Uterus (tissue), 4 donors: ENCODE measurements around the gene CDH4. TPM values are rescaled to one million over a fixed set of nuclear protein-coding genes. Genes with fewer than 3 reads are reported as not detected.

Source experiments
- DNase-seq, 2 donors: peaks; one replicate each; pipeline ENCODE4 v3.0.0-alpha.2; 2019 to 2020
- H3K27ac ChIP-seq, 2 donors: fragments of 200-600 bp; sonication (generic); 1 replicate in 1 of 2; 2 replicates in 1 of 2; pipeline ENCODE4 v1.5.1; 2016 to 2018
- H3K27me3 ChIP-seq, 2 donors: fragments of 200-600 bp; sonication (generic); one replicate each; pipeline ENCODE4 v1.5.1; 2018 to 2019; ENCODE audit warnings: control low read depth in 1 of 2
- H3K36me3 ChIP-seq, 2 donors: fragments of 200-600 bp; sonication (generic); one replicate each; pipeline ENCODE4 v1.5.1; 2019; ENCODE audit warnings: control low read depth in 1 of 2
- H3K4me1 ChIP-seq, 2 donors: fragments of 200-600 bp; sonication (generic); one replicate each; pipeline ENCODE4 v1.5.1; 2018 to 2019; ENCODE audit warnings: control low read depth in 1 of 2
- H3K4me3 ChIP-seq, 2 donors: fragments of 200-600 bp; sonication (generic); 1 replicate in 1 of 2; 2 replicates in 1 of 2; pipeline ENCODE4 v1.5.1; 2018 to 2019; ENCODE audit warnings: mild to moderate bottlenecking in 1 of 2
- H3K9me3 ChIP-seq, 2 donors: fragments of 200-600 bp; sonication (generic); one replicate each; pipeline ENCODE4 v1.5.1; 2019; ENCODE audit warnings: control low read depth in 1 of 2
- POLR2A ChIP-seq, 2 donors: fragments of 450-650 bp; IDR thresholded peaks; one replicate each; pipeline ENCODE4 v1.6.1; 2016; ENCODE audit warnings: antibody characterized with exemption in 2 of 2, mild to moderate bottlenecking in 1 of 2, moderate library complexity in 1 of 2
- intact Hi-C: fragments of 100-400 bp; cut with DNase I; formaldehyde crosslinking; loops from one replicate; pipeline ENCODE4 v1.15.1; 2023; ENCODE audit warnings: low total_unique reads
- total RNA-seq, 4 donors: library from RNA; depleted of rRNA in 3 of 4; stranded (reverse); fragments of >200 nt in 3 of 4; gene quantifications; one replicate each; pipeline versions ENCODE4 v1.1.0 to v1.2.4, GENCODE V29; 2014 to 2023
- TF ChIP-seq, protein P1 (sequence below), 4 experiments: fragments of 200-600 bp in 2 of 4; fragments of 450-650 bp in 2 of 4; sonication (generic) in 2 of 4; IDR thresholded peaks; one replicate each; pipeline ENCODE4 v1.5.1; 2016 to 2019; ENCODE audit warnings: antibody characterized with exemption in 4 of 4, mild to moderate bottlenecking in 2 of 4, moderate library complexity in 1 of 4
- donor health status: DM: yes; HTN: yes; CAD: no.

Gene CDH4
- total RNA-seq, 4 donors from 2014 or later = under 0.01 to 0.55 TPM; not detected in 2

DNA sequence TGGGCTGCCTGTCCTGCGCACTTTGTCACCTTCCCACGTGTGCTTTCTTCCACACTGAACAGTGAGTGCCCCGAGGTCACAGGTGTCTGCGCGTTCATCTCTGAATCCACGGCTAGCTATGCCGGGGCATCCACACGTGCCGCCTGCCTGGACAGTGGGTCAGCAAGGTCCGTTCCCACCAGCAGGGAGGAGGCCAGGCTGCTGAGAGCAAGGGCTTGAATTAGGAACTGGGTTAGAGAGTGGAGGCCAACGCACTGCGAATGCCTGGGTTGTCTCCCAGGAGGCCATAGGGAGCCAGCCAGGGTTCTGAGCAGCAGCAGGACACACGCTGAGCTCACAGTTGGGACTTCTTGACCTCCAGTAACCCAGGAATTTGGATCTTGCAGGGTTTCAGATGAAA lies 565.5 kb downstream of the CDH4 start:
- intact Hi-C loops = no loop called here
- Histone ChIP-seq H3K9me3 (no peaks in the 10 kb centered on the region), H3K4me3 (no peak overlapping the region), H3K27me3 (no peaks in the 10 kb centered on the region), H3K4me1 (no peaks in the 10 kb centered on the region), H3K36me3 (no peaks in the 10 kb centered on the region), H3K27ac (no peak overlapping the region)
- no peak for DNase-seq
- TF ChIP-seq, protein P1, sequence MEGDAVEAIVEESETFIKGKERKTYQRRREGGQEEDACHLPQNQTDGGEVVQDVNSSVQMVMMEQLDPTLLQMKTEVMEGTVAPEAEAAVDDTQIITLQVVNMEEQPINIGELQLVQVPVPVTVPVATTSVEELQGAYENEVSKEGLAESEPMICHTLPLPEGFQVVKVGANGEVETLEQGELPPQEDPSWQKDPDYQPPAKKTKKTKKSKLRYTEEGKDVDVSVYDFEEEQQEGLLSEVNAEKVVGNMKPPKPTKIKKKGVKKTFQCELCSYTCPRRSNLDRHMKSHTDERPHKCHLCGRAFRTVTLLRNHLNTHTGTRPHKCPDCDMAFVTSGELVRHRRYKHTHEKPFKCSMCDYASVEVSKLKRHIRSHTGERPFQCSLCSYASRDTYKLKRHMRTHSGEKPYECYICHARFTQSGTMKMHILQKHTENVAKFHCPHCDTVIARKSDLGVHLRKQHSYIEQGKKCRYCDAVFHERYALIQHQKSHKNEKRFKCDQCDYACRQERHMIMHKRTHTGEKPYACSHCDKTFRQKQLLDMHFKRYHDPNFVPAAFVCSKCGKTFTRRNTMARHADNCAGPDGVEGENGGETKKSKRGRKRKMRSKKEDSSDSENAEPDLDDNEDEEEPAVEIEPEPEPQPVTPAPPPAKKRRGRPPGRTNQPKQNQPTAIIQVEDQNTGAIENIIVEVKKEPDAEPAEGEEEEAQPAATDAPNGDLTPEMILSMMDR (IDR thresholded peaks at IDR 0.05) = no peak
- no peak for TF ChIP-seq POLR2A (IDR thresholded peaks at IDR 0.05)

DNA sequence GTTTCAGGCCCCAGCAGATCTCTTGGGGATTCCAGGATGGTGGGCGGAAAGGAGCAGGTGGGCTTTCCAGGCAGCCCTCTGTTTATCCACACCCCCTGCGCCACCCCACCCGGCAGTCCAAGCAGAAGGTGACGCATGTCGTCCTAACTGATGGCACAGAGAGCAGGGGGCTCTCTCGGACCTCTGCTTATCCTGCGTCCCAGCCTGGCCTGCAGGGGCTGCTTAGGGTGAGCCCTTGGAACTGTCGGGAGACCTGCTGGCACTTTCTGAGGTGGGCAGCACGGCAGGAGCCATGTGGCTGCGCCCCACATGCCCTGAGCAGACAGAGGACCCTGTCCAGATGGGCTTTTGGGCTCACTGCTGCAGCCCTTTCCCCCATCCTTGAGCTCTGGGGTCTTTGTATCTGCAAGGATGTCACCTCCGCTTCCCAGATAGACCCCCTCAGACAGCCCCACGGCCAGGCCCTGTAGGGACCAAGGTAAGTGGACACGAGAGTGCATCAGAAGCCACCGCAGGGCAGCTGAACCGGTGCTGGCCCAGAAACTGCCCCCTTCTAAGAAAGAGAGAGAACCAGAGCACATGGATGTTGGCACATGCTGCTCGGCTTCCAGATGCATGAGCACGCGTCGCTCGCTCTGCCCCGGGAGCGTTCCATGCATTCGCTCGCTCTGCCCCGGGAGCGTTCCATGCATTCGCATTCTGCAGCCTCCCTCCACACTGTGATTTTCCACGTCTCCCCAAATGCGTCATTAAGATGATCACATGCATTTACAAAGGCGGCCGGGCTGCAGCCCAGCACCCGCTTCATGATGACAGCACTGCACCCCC lies 566.9 kb downstream of the CDH4 start:
- TF ChIP-seq, protein P1 (IDR thresholded peaks at IDR 0.05) = no peak
- no peak for TF ChIP-seq POLR2A (IDR thresholded peaks at IDR 0.05)
- intact Hi-C loops = no loop called here

DNA sequence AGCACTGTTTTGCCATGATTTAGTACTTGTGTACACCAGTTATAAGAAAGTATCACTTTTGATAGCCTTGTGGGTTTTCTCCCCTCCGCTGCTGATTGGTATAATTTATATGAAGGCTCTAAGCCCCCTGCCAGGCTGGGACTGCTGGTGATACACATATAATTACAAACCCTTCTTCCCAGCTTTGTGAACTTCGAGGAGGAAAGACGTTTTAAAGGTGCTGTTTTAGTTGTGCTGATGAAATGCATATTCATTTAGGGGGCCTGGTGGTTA lies 567.4 kb downstream of the CDH4 start:
- Histone ChIP-seq H3K9me3 (no peaks in the 10 kb centered on the region), H3K27ac (no peak overlapping the region), H3K4me1 (no peaks in the 10 kb centered on the region), H3K36me3 (no peaks in the 10 kb centered on the region), H3K4me3 (no peak overlapping the region), H3K27me3 (no peaks in the 10 kb centered on the region)
- no peak for DNase-seq
- no peak for TF ChIP-seq POLR2A (IDR thresholded peaks at IDR 0.05)
- TF ChIP-seq, protein P1 (IDR thresholded peaks at IDR 0.05) = no peak
- intact Hi-C loops = no loop called here

More for the DNA sequence above, 566.9 kb downstream of the CDH4 start:
- Histone ChIP-seq H3K27ac (no peak overlapping the region), H3K9me3 (no peaks in the 10 kb centered on the region), H3K4me3 (no peak overlapping the region), H3K36me3 (no peaks in the 10 kb centered on the region), H3K4me1 (no peaks in the 10 kb centered on the region), H3K27me3 (no peaks in the 10 kb centered on the region)
- DNase-seq = no peak

DNA sequence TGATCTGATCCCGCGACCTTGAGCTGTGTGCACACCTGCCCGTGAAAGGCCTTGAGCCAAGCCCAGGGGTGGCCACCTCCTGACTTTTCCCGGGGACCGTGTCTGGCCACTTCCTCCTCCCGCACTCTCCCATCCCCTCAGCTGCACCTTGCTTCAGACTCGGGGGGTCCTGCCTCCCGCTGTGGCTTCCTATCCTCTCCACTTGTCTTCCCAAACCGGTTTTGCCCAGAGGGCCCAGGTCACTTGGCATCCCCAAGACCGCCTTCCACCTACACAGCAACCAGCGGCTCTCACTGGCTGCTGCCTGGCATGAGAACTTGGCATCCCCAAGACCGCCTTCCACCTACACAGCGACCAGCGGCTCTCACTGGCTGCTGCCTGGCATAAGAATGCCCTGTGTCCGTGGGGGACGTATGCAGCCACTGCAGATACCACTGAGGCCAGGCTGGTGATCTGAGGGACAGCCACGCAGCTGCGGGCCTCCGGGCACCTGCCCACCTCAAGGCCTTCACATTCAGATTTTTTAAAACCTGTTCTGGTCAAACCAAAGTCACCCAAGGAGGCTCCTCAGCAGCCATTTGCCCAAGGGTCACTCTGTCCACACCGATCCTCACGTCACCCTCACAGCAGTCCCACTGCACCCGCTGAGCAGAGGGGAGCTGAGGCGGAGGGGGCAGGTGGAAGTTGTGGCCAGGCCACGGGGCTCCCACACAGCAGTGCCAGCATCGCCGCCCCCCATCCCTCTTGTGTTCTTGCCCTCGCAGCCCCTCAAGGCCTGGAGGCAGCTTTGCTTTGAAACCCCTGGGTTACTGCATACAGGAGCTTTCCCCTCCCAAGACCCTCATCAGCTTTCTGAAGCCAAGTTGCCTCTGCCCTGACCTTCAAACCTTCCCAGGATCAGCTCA lies 568.1 kb downstream of the CDH4 start:
- H3K4me1 ChIP-seq = no peaks in the 10 kb centered on the region
- H3K4me3 ChIP-seq = no peak overlapping the region
- H3K9me3 ChIP-seq = no peaks in the 10 kb centered on the region
- H3K27me3 ChIP-seq = no peaks in the 10 kb centered on the region
- no peak overlapping the region for H3K27ac ChIP-seq
- TF ChIP-seq, protein P1 (IDR thresholded peaks at IDR 0.05) = no peak
- TF ChIP-seq POLR2A (IDR thresholded peaks at IDR 0.05) = no peak
- H3K36me3 ChIP-seq = no peaks in the 10 kb centered on the region
- no peak for DNase-seq
- intact Hi-C loops = loop anchor here (10.0 kb wide), 1 partner anchor 55 kb away; no protein-coding TSS in a partner anchor

DNA sequence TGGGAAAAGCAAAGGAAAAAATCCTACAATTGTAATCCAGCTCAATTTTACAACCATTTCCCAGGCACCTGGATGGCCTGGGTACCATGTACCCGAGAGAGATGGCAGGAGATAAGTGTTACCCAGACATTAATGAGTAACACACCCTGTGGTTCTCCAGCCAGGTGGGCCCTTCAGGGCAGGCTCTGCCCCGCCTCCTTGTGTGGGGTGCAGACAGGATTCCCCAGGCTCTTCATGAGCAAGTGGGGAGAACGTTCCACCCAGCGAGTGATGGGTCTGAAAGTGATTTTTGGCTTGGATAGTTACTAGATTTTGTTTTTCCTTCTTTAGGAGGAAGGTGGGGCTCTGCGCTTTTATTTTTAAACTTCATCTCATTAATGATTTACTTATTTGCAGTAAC lies 569.7 kb downstream of the CDH4 start:
- TF ChIP-seq, protein P1 (IDR thresholded peaks at IDR 0.05) = no peak
- no peak for TF ChIP-seq POLR2A (IDR thresholded peaks at IDR 0.05)
- DNase-seq = no peak
- no peak overlapping the region for H3K4me3 ChIP-seq
- intact Hi-C loops = loop anchor here (10.0 kb wide), 1 partner anchor 57 kb away; no protein-coding TSS in a partner anchor
- no peaks in the 10 kb centered on the region for H3K36me3 ChIP-seq
- H3K27me3 ChIP-seq = no peaks in the 10 kb centered on the region
- H3K4me1 ChIP-seq = no peaks in the 10 kb centered on the region
- H3K27ac ChIP-seq = no peak overlapping the region
- no peaks in the 10 kb centered on the region for H3K9me3 ChIP-seq
